Measurements from ENCODE around the gene CMBL.
"Not testable (repeated sequence)": the region's sequence is repeated elsewhere in the genome, so short reads cannot be mapped to it uniquely, and the experiment has no call there.

CMBL gene

DNA sequence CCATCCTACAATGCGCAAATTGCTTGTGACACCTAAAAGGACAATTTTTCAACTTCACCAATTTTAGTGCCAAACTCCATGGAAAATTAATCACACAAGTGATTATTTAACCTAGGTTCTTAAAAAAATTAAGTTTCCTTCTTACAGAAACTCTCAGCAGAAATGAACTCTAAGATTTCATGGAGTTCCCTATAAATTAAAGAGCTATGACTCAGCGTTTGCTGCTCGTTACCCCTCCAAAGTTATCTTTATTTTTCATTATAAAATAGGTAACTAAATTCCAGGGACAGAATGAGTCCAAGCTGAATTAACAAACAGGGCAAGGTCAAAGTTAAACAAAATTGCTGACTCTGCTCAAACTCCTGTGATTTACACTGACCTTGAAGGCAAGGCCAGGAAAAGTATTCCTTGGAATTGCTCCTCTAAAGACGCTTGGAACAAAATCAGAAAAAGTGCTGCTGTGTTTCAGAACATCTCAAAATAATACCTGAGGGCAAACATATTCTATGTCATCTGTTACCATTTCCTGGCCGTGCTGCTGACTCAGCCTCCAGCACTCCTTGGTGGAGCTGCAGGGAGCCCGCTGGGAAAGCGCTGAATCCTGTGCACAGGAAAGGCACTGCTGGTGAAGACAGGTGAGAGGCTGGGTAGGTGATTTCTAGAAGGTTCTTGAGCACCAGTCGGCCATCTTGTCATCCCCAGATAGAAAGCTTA is 2.5 kb upstream of the CMBL start:
- no peak for DNase-seq

DNA sequence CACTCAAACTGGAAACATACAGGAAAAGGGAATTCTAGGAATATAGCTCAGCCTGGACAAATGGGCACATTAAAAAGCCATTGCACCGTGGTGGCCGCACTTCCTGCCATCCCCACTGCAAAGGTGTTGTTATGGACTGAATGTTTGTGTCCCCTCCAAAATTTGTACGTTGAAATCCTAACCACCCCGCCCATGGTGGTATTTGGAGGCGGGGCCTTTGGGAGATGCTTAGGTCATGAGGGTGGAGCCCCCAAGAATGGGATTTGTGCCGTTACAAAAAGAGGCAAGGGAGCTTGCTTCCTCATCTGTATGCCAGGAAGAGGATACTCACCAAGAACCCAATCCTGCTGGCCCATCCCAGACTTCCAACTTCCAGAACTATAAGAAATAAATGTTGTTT is 1.1 kb upstream of the CMBL start:
- no peak for DNase-seq

DNA sequence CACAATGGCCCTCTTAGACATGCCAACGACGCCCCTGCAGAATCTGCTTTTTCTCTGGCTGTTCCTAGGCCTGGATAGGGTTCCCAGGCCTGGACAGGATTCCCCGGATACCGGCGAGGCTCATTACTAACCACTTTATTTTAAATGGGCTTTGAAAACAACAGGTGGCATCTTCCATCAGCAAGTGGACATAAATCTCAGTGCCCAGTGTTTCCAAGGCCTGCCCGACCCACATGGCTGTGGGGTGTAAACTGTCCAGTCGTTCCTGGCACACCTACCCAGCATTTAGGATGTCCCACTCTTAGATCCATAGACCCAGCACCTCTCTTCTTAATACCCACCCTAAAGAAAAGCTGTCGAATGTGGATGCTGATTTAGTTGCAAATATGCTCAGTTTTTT is 896 bp downstream of the CMBL start:
- no peak for DNase-seq

DNA sequence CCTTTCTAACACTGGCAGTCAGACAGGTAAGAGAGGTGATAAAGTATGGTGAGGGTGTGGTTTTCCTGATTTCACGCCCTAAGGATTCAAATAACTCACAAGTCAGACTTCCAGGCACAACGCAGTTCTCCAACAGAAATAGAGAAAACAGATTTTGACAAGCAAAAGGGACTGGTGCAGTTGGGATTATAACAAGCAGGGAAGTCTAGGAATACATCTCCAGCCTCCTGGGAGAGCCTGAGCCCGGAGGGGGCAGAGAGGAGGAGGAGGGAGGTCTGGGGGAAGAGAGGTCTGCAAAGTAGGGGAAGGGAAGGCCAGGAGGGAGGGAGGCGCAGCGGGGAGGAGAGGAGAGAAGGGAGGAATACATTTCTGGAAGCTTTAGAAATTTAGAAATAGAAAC is 1.6 kb downstream of the CMBL start:
- no peak for DNase-seq

DNA sequence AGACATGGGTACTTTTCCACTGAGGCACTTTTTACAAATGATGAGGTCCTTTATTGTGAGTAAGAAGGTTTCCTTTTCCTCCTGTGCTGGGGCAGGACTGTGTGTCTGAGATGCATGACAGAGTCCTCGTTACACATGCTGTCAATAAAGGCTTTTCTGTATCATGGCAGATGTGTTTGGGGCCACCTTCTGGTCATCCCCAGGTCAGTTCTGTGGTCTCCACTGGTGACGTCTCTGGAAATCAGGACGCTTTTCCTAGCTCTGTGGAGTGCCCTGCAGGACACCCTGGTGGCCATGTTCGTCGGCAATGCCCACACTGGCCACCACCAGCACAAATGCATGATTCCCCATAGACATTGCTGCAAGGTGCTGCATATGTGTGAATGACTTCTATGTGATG is 2.8 kb downstream of the CMBL start:
- no peak for DNase-seq

DNA sequence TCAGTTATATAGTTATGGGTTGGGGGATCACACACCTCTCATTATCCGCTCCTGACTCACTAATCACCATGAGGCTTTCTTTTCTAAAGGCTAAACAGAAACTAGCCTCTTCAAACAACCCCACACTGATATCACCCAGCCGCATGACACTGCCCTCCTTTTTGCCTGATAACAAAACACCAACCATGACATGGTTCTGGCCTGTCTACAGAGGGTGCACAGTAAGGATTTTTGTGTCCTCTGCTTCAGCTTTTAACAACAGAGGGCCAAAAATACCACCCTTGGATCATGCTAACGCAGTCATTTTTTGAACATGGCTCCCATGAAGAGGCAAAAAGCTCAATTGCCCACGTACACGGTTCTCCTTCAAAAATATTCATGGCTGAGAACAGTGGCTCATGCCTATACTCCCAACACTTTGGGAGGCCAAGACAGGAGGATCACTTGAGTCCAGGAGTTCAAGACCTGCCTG is 4.0 kb downstream of the CMBL start:
- no peak for DNase-seq

DNA sequence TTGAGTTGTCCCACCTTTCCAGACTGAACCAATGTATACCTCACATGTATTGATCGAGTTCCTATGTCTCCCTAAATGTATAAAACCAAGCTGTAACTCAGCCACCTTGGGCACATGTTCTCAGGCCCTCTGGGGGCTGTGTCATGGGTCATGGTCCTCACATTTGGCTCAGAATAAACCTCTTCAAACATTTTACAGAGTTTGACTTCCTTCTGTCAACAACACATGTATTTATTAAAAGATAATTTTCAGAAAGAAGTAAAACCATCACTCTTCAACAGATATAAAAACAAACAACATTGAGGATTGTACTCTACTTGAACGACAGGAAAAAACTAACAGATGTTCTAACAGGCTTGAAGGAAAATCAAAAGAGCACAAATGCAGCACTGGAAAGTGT is 4.5 kb downstream of the CMBL start:
- DNase-seq: no peak

DNA sequence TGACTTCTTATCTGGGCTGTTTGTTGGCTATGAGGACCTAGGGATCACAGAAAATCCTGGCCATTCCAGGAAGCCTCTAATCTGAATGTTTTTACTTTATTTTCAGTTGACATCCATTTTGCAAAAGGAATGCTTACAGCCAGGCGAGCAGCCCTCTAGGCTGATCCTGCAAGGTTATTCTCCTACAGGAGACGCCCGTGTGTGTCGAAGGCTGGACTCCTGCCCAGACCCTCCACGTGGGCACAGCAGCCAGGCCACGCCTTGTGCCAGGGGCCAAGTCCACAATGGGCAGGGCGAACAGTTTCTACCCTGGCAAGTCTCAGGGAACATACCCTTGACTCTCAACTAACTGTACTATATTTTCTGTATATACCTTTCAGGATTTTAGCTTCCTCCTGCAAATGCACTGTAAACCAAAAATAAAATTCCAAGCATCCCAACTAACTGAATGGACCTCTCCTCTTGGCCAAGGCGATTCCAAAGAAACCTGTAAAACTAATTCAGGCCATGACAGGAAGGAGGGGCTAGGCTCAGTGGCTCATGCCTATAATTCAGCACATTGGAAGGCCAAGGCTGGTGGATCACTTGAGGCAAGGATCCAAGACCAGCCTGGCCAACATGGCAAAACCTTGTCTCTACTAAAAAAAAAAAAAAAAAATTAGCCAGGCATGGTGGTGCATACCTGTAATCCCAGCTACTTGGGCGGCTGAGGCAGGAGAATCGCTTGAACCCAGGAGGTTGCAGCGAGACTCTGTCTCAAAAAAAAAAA is 5.7 kb downstream of the CMBL start:
- DNase-seq: no peak

DNA sequence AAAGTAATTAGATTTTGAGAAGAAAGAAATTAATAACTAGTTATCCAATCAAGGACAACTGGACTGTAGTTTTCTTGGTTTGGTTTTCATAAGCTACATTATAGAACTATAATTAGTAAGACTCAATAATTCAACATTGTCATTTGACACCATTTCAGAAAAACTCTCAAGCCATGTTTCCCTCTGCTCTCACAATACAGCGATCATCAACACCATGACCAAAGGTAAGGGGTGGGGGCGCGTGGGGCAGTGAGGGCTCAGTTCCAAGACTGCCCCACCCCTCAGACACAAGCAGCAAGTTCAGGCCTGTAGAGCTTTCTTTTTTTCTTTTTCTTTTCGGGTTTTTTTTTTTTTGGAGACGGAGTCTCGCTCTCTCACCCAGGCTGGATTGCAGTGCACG is 6.4 kb downstream of the CMBL start:
- DNase-seq: no peak

DNA sequence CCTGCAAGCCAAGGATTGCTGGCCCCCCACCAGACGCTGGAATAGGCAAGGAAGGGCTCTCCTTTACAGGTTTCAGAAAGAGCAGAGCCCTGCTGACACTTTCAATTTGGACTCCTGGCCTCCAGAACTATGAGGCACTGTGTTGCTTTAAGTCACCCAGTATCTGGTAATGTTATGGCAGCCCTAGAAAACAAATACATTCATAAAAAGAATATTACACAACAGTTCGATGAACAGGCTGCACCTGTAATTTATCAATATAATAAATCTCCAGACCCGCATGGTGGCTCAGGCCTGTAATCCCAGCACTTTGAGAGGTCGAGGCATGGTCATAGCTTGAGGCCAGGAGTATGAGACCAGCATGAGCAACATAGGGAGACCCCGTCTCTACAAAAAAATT is 7.5 kb downstream of the CMBL start:
- DNase-seq: no peak

DNA sequence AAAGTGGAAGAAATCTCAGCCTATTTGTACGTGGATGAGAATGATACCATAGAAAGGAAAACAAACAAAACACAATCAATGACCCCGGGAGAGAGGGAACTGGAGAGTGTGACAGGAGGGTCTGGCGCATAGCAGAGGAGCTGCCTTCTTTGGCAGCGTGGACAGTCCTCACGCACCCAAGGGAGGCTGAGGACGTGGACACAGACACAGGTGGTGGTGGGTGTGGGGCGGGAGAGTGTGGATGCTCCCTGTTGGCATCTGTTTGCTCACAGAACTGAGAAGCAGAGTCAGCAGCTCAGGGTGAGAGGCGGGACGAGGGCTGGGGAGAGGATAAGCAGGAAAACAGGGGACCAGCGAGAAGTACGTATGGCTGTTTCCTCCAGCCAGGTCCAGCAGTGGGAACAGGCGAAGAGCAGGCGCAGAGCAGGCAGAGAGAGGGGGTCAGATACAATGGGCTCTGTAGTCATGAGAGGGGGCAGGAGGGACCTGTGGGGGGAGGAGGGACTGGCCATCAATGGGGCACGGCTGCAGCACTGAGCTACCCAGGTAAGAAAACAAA is 10.0 kb downstream of the CMBL start:
- no peak for DNase-seq

DNA sequence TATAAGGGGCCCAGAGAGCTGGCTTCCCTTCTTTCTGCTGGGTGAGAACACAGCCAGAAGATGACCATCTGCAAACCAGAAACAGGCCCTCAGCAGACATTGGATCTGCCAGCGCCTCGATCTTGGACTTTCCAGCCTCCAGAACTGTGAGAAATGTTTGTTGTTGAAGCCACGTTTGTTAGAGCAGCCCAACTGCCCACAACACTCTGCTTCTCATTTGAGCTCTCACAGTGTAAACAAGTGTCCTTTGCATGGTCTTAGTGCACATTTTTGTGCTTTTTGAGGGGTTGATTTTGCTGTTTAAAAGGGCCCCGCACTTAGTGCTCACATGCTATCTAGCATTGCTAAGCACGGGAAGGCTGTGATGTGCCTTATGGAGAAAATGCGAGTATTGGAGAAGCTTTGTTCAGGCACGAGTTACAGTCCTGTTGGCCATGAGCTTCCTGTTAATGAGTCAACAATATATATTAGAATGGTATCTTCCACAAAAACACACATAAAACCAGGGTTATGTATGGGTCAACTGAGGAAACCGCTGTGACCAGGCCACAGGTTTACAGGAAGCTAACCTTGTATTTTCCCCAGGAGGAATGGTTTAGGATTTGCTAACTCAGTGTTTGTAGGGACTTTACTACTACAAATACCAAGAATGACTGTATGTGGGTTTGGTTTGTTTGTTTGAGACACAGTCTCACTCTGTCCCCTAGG is 11.9 kb downstream of the CMBL start:
- no peak for DNase-seq

DNA sequence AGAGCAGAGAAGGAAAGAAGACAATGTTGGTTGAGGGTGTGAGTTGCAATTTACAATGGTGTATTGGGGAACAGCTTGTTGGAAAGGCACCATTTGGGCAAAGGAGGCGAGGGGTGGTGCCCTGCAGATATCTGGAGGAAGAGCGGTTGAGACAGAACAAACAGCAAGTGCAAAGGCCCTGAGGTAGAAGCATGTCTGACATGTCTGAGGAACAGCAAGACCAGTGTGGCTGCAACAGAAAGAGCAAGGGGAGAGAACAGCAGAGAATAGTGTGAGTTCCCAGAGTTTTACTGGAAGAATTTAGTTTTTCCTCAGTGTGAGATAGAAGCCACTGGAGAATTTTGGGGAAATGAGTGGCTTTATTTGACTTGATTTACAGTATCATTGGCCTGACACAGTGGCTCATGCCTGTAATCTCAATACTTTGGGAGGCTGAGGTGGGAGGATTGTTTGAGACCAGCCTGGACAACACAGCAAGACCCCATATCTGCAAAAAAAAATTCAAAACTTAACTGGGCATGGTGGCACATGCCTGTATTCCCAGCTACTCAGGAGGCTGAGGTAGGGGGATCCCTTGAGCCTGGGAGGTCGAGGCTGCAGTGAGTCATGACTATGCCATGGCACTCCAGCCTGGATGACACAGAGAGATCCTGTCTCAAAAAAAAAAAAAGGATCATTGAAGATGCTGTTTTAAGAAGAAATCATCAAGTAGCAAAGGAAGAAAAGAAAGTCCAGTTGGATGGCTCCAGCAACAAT is 13.6 kb downstream of the CMBL start:
- DNase-seq: no peak

DNA sequence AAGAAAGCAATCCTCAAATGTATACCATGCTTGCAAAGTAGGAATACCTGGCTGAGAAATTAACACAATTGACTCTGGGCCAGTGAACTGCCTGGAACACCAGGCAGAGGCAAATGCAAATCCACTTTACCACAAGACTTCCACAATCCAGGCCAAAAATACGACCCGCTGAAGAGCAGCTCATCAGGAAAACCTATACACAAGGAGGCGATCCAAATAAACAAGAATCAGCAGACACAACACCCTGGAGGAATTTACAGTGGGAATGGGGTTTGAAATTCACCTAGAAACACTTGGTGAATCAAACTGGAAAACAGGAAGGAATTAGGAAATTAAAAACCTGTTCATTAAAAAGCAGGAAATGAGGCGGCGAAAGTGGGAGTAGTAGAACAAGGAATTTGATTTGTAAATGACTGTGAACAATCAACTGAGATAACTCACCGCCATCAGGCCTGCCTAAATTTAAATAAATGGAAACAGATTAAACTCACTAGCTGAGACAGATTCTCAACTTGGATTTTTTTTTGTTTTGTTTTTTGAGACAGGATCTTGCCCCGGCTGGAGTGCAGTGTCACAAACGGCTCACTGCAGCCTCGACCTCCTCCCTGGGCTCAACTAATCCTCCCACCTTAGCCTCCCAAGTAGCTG is 15.9 kb downstream of the CMBL start:
- DNase-seq: peak; percentile 88

DNA sequence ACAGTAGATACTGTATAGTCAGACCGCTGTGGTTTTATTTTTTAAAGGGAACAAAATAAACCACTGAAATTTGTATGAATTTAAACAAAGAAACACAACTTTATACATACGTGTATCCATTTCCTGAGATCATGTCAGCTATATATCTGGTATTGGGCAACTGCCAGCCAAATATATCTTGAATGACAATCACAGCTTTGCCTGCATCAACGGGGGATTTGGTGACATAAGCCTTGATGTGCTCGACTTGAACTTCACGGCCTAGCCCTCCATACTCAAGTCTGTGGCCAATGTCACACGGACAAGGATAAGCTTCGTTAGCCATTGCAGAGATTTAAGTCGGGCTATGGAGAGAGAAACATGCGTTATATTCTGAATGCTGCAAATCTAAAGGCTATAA is 17.3 kb downstream of the CMBL start:
- no peak for DNase-seq

DNA sequence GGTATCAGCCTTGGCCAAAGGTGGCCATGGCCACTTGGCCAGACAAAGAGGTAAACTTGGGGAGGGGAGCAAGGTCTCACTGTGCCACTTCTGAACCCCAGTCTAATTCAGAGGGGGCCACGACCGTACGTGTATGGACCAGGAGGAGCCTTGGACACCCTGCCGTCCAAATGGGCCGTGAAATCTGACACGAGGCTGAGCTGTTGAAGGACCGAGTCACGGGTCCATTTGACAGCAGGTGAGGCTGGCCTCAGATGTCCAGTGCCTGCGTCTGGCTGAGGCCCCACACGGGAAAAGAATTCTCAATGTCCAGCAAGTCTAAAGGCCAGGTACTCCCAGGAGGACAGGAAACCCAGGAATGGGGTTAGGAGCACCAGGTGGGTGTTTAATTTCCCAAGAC is 17.7 kb downstream of the CMBL start:
- no peak for DNase-seq

DNA sequence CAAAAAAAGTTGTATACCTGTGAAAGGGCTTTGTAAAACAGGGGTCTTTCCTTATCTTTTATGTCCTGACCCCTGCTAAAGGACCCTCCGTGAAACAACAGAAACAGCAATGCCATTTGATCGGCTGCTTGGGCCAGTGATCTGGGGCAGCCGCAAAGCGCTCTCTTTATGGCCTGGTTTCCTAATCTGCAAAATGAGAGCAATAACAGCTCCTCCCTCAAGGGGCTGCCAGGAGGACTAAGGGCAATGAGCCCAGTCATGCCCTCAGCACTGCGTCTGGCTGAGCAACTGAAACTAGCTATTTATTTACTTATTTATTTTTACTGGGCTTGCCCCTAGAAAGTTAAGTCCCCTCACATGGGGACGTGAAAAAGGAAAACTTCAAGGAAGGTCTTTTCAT is 18.3 kb downstream of the CMBL start:
- DNase-seq: no peak

DNA sequence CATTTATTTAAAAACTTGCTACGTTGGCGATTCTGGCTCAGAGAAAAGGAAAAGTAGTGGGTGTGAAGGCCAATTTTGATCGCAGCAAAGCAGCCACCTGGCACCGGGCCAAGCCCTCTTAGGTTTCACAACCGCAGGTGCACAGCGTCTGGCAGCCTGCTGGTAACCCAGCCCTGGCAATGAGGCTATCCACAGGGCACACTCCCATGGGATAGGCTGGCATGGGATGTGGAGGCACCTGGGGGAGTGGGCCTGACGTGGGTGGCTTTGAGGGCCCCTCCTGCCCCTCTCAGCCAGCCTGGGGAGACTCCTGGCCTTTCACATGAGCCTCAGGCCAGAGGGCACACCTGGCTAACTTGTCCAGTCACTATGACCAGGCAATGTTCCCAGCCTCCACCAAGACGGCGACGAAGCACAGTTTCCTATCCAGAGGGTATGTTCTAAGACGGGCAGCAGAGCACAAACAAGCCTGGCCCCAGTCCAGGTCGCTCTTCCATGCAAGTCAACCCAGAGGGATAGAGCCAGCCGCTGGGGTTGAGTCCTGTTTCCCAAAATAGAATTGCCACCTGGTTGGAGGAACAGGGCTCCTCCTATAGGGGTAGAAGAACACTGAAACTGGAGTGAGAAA is 19.0 kb downstream of the CMBL start:
- DNase-seq: peak; percentile 85

DNA sequence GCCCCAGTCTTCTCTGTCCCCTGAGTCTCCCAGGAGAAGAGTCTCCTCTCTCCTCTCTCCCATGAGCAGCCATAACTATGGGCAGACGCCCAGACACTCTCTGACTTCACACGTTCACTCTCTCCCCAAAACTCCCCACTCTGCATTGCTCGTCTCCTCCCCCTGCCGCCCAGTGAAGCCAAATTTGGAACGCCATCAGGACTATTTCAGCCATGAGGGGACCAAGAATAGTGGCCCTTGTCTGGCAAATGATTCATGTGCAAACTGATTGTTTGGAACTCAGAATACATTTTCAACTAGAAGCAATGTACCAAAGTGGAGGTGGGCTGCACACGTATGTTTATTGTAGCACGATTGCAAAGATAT is 20.9 kb downstream of the CMBL start:
- DNase-seq: no peak

DNA sequence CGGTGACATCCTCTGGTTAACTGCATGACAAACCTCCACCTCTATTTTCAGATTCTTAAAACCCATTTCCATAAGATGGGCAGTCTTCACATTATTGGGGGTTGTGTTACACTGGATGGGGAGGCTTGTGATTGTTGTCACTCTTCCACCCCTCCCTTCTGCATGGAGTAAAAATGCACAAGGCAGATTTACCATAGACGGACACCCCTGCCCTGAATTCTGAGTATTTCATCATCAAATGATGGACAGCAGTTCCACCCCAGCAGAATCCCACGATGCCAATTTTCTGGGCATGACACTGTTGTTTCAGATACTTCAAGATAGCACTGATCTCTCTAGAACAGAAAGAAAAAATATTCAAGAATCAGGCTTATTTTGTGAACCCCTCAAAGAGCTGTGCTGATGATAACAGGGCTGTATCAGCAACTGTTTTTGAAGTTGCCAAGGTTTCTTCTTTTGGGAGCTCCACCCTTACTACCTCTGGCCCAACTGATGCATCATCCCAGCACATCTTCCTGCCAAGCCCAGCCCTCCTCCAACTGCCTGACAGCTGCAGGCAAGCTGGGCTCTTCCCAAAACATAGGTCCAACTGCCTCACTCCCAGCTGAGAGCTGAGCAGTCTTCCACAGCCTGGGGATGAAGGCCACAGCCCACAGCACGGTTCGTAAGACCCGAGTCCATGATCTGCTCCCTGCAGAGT is 21.4 kb downstream of the CMBL start:
- DNase-seq: no peak

DNA sequence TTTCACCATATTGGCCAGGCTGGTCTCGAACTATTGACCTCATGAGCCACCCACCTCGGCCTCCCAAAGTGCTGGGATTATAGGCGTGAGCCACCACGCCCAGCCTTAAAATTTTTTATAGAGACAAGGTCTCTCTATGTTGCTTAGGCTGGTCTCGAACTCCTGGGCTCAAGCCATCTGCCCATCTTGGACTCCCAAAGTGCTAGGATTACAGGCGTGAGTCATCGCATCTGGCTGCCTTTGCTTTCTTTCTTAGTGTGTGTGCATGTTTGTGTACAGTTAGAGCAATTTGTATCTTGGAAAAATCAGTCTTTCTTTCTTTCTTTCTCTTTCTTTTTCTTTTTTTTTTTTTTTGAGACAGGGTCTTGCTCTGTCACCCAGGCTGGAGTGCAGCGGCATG is 22.3 kb downstream of the CMBL start:
- DNase-seq: not testable (repeated sequence)

Data from NCI-H526 treated with DMSO at 0.1 percent for 48 hours (cell line).